Ishikawa (cell line): ENCODE data around the gene INHBC.

Source experiments
- MAX ChIP-seq: IDR thresholded peaks from 2 replicates; pipeline ENCODE4 v1.6.1; 2012
- RAD21 ChIP-seq: IDR thresholded peaks from 2 replicates; pipeline ENCODE4 v1.6.1; 2012; ENCODE audit warnings: low read depth
- TF ChIP-seq, protein P1 (sequence below): IDR thresholded peaks from 2 replicates; pipeline ENCODE4 v1.6.1; 2012

- TF ChIP-seq, protein P1, sequence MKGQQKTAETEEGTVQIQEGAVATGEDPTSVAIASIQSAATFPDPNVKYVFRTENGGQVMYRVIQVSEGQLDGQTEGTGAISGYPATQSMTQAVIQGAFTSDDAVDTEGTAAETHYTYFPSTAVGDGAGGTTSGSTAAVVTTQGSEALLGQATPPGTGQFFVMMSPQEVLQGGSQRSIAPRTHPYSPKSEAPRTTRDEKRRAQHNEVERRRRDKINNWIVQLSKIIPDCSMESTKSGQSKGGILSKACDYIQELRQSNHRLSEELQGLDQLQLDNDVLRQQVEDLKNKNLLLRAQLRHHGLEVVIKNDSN: no peak
- no peak for TF ChIP-seq RAD21
- no peak for TF ChIP-seq MAX
Observed at GRCh38 chr12:57410534-57410933, 24.1 kb upstream of the INHBC start.
